Measurements from ENCODE around the gene TTC28. TPM values are rescaled to one million over a fixed set of nuclear protein-coding genes. Genes with fewer than 3 reads are reported as not detected.

Gene TTC28
- total and polyA plus RNA-seq, 10 of the 15 experiments (the other 5 are each of a cell fraction or from before 2014, with no cell fraction given): 0.15 to 8.4 (median 1.4) TPM

DNA sequence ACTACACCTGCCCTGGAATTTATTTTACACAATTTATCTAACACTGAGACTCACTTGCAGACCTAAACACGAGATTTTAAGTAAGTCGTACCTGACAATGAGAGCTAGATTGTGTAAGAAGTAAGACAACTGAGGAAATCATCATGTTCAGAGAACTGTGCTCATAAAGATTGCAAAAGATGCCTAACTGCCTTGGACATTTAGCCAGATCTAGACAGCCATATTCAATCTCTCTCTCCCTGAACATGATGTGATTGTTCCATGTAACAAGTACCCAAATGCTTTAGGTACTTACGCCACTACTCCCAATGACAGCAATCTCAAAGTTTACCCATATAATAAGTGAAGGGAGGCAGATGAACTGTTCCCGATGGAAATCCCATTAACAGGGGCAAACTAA is 550.8 kb downstream of the TTC28 start:
- H3K4me2 ChIP-seq (ENCODE audit: control insufficient read depth, insufficient read depth): no peak overlapping the region
- H3K27me3 ChIP-seq (replicated peaks in 1 of 2; ENCODE audit: control insufficient read depth in 2 of 2, insufficient read depth in 2 of 2, low read length in 1 of 2): peaks cover 0 to 2% of the 10 kb centered on the region in 2 experiments; a peak in 1 of 4 replicates
- no peaks in the 10 kb centered on the region for H3K9me3 ChIP-seq (replicated peaks; ENCODE audit: control insufficient read depth, insufficient read depth, low read length)
- DNase-seq (ENCODE audit: low read depth, low spot score) (no peak), FAIRE-seq (no peak), ATAC-seq (no peak)
- no peaks in the 10 kb centered on the region for H3K36me3 ChIP-seq (ENCODE audit: control insufficient read depth in 2 of 2, insufficient read depth in 2 of 2, low read length in 1 of 2)
- no peak overlapping the region for H3K9ac ChIP-seq (ENCODE audit: control insufficient read depth, insufficient read depth, low read length)
- H3K4me3 ChIP-seq: no peak overlapping the region
- intact Hi-C loops (cut with micrococcal nuclease; ENCODE audit: unreplicated experiment) (no loop called here), in situ Hi-C loops (cut with MboI) (no loop called here)
- H4K20me1 ChIP-seq (ENCODE audit: control insufficient read depth, insufficient read depth): no peaks in the 10 kb centered on the region
- WGBS (ENCODE audit: insufficient coverage, insufficient replicate concordance, low lambda C conversion rate, missing lambda C conversion rate): 2% methylated on average over 4 of the region's 4 CpGs
- BruUV-seq (replicated peaks): no TSS peak
- no peak overlapping the region for H3K27ac ChIP-seq (ENCODE audit: control insufficient read depth, insufficient read depth)
- no peak overlapping the region for H2AFZ ChIP-seq (ENCODE audit: control insufficient read depth, low read depth, low read length)
- no peaks in the 10 kb centered on the region for H3K79me2 ChIP-seq (ENCODE audit: control insufficient read depth, insufficient read depth, low read length)
- ChIA-PET POLR2A (no interaction called here), SMC1A (ENCODE audit: uncharacterized antibody, unreplicated experiment) (no interaction called here), CTCF (no interaction called here), RAD21 (ENCODE audit: unreplicated experiment) (no interaction called here)
- H3K4me1 ChIP-seq (ENCODE audit: control insufficient read depth, insufficient read depth, low read length): no peaks in the 10 kb centered on the region
- TF ChIP-seq, protein P1, sequence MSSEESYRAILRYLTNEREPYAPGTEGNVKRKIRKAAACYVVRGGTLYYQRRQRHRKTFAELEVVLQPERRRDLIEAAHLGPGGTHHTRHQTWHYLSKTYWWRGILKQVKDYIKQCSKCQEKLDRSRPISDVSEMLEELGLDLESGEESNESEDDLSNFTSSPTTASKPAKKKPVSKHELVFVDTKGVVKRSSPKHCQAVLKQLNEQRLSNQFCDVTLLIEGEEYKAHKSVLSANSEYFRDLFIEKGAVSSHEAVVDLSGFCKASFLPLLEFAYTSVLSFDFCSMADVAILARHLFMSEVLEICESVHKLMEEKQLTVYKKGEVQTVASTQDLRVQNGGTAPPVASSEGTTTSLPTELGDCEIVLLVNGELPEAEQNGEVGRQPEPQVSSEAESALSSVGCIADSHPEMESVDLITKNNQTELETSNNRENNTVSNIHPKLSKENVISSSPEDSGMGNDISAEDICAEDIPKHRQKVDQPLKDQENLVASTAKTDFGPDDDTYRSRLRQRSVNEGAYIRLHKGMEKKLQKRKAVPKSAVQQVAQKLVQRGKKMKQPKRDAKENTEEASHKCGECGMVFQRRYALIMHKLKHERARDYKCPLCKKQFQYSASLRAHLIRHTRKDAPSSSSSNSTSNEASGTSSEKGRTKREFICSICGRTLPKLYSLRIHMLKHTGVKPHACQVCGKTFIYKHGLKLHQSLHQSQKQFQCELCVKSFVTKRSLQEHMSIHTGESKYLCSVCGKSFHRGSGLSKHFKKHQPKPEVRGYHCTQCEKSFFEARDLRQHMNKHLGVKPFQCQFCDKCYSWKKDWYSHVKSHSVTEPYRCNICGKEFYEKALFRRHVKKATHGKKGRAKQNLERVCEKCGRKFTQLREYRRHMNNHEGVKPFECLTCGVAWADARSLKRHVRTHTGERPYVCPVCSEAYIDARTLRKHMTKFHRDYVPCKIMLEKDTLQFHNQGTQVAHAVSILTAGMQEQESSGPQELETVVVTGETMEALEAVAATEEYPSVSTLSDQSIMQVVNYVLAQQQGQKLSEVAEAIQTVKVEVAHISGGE (CRISPR knock-in tag; IDR thresholded peaks at IDR 0.05): no peak
- TF ChIP-seq ZNF384 (IDR thresholded peaks at IDR 0.05; ENCODE audit: borderline replicate concordance, low read depth, low read length): no peak
- no peak for TF ChIP-seq ZNF24 (IDR thresholded peaks at IDR 0.05)
- no peak for TF ChIP-seq IKZF1 (conservative IDR thresholded peaks at IDR 0.05)
- TF ChIP-seq CEBPB (IDR thresholded peaks at IDR 0.05; ENCODE audit: borderline replicate concordance in 1 of 2, low read depth in 2 of 2, low read length in 2 of 2): no peak
- TF ChIP-seq MTA2 (IDR thresholded peaks at IDR 0.05; ENCODE audit: low read depth): no peak
- TF ChIP-seq, protein P2, sequence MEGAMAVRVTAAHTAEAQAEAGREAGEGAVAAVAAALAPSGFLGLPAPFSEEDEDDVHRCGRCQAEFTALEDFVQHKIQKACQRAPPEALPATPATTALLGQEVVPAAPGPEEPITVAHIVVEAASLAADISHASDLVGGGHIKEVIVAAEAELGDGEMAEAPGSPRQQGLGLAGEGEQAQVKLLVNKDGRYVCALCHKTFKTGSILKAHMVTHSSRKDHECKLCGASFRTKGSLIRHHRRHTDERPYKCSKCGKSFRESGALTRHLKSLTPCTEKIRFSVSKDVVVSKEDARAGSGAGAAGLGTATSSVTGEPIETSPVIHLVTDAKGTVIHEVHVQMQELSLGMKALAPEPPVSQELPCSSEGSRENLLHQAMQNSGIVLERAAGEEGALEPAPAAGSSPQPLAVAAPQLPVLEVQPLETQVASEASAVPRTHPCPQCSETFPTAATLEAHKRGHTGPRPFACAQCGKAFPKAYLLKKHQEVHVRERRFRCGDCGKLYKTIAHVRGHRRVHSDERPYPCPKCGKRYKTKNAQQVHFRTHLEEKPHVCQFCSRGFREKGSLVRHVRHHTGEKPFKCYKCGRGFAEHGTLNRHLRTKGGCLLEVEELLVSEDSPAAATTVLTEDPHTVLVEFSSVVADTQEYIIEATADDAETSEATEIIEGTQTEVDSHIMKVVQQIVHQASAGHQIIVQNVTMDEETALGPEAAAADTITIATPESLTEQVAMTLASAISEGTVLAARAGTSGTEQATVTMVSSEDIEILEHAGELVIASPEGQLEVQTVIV (IDR thresholded peaks at IDR 0.05; ENCODE audit: borderline replicate concordance, partially characterized antibody): no peak
- no peak for TF ChIP-seq ZNF207 (IDR thresholded peaks at IDR 0.05; ENCODE audit: borderline replicate concordance)
- TF ChIP-seq IKZF2 (IDR thresholded peaks at IDR 0.05): no peak
- no peak for TF ChIP-seq REST (IDR thresholded peaks at IDR 0.05; ENCODE audit: low read depth, low read length)
- TF ChIP-seq, protein P3, sequence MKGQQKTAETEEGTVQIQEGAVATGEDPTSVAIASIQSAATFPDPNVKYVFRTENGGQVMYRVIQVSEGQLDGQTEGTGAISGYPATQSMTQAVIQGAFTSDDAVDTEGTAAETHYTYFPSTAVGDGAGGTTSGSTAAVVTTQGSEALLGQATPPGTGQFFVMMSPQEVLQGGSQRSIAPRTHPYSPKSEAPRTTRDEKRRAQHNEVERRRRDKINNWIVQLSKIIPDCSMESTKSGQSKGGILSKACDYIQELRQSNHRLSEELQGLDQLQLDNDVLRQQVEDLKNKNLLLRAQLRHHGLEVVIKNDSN (IDR thresholded peaks at IDR 0.05; ENCODE audit: borderline replicate concordance, extremely low read length, insufficient read depth, low read depth, low read length): no peak
- no peak for TF ChIP-seq MYB (IDR thresholded peaks at IDR 0.05; ENCODE audit: borderline replicate concordance, low read depth, low read length)
- no peak for TF ChIP-seq BRCA1 (IDR thresholded peaks at IDR 0.05; ENCODE audit: low read depth, low read length)
- no peak for TF ChIP-seq TCF12 (IDR thresholded peaks at IDR 0.05; ENCODE audit: low read depth, low read length)
- TF ChIP-seq YY1 (IDR thresholded peaks at IDR 0.05; ENCODE audit: low read depth, low read length): no peak

All from GM12878 (cell line).